ENCODE results near the gene TEX51.

The TEX51 gene

DNA sequence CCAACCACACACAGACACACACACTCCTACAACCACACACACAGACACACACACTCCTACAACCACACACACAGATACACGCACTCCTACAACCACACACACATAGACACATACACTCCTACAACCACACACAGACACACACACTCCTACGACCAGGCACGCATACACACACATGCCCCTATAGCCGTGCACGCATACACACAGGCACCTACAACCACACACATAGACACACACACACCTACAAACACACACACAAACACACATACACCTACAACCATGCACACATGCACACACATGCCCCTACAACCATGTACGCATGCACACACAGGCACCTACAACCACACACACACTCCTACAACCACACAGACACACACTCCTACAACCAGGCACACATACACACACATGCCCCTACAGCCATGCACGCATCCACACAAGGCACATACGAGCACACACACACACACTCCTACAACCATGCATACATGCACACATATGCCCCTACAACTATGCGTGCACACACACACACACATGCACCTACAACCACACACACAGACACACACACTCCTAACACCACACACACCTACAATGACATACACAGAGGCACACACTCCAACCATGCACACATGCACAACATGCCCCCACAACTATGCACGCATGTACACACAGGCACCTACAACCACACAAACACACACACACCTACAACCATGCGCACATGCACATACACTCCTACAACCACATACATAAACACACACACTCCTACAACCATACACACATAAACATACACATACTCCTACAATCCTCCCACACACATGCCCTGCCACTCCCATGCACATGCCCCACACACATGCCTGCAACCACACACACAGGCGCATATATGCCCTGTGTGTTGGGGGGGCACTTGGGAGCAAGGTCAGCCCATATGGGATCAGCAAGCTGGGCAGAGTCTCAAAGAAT is 19.1 kb upstream of the TEX51 start:
- DNase-seq = no peak

- no peak for DNase-seq
Measured at GRCh38 chr2:126880324-126880723, 18.4 kb upstream of the TEX51 start.

DNA sequence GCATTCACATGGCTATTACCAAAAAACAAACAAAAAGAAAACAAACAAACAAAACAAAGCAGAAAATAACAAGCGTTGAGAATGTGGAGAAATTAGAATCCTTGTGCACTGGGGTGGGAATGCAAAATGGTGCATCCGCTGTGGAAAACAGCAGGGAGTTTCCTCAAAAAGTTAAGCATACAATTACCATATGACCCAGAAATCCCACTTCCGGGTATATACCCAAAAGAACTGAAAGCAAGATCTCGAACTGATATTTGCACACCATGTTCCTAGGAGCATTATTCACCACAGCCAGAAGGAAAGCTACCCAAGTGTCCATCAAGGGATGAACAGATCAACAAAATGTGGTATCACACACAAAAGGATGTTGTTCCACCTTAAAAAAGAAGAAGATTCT is 17.9 kb upstream of the TEX51 start:
- no peak for DNase-seq

DNA sequence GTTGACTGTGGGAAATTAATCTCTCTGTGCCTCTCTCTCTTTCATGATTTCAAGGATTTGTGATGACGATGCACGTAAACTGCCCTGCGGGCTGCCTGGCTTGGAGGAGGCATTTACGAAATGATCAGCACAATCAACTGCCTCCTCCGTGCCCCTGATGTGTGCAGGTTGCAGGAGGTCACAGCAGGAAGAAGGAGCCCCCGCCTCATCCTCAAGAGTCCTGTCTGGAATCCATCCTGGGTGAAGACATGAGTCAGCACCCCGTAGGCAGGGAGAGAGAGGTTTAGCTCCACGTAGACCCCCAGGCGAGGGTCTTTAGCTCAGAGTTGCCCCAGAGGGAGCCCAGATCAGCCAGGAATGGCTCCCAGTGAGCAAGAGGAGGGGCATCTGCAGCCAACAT is 17.1 kb upstream of the TEX51 start:
- no peak for DNase-seq

GRCh38 chr2:126882181-126882580 is 16.5 kb upstream of the TEX51 start:
- DNase-seq = no peak

GRCh38 chr2:126882736-126883665 is 15.7 kb upstream of the TEX51 start:
- no peak for DNase-seq

GRCh38 chr2:126883666-126884040 is 15.0 kb upstream of the TEX51 start:
- DNase-seq = no peak

- no peak for DNase-seq
Measured at GRCh38 chr2:126884861-126885750, 13.6 kb upstream of the TEX51 start.

DNA sequence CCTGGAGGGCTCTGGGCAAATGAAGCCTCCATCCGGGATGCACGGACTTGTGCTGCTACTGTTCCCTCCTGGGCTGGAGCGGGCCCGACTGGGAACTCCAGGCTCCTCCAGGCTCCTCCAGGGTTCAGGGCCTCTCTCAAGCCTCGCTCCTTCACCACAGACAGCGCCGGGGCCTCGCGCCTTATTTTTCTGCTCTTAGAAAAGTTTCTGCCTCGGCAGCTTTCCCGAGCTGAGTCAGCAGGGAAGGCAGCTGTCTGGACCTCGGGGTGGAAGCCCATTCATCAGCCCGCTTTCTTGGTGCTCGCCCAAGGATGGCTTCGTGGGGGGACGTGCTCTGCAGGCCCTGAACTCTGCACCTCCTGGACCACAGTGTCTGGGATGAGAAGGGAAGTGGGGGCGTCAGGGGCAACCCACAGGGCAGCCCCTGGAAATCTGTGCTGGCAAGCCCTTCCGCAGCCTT is 12.9 kb upstream of the TEX51 start:
- DNase-seq = no peak

DNA sequence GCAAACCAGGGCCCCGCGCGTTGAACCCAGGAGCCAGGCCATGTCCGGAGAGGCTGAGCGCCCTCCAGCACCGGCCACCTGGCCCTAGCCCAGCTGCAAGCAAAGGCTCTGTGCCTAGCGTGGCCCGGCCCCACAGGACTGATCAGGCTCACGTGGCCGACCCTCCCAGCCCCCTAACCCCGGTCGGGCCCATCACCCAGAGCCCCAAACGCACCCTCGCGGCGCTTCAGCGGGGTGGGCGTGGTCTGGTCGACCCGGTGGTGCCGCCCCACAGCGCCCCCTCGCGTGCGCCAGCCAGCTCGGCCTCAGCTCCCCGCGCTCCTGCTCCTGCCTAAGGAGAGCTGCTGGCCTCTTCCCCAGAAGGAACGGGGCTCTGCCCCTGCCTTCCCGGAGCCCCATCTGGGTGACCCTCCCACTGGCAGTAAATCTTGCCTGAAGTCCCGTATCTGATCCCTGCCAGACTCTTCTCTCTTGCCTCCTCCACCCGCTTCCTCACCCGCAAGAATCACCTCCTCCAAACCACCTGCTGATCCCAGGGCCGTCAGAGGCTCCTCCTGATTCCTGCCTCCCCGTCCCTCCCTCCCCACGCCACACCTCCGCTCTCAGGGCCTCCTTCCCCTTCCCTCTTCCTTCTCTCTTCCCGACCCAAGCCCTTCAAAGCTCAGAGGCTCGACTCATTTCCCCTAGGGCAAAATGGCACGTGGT is 12.3 kb upstream of the TEX51 start:
- no peak for DNase-seq

GRCh38 chr2:126886916-126887280 is 11.8 kb upstream of the TEX51 start:
- DNase-seq = no peak

DNA sequence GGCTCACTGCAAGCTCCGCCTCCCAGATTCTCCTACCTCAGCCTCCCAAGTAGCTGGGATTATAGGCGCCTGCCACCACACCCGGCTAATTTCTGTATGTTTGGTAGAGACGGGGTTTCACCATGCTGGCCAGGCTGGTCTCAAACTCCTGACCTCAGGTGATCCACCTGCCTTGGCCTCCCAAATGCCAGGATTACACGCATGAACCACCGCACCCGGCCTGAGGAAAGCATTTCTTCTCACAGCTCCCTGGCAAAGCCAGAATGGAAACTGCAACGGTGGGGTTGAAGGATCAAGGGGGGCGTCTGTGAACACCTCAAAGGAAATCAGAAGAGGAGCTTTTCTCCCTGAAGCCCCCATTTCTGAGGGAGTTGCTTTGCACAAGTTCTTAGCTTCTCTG is 11.2 kb upstream of the TEX51 start:
- DNase-seq = no peak

GRCh38 chr2:126888046-126888445 is 10.6 kb upstream of the TEX51 start:
- no peak for DNase-seq

DNA sequence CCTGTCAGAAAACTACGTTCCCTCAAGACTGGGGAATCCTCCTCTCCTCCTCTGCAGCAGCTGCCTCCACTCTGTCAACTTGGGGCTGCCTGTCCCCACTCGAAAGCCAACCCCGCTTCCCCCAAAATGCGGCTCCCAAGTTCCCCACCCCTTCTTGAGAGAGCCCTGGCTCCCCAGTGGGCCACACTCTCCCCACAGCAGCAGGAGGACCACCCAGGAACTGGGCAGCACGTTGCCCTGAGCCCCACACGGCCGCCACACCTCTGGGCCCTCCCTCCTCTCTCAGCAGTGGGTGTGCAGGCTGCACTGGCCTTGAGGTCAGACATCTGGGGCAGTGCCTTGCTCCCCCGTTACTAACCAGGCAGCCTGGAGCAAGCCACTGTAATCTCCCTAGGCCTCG is 9.6 kb upstream of the TEX51 start:
- no peak for DNase-seq

DNA sequence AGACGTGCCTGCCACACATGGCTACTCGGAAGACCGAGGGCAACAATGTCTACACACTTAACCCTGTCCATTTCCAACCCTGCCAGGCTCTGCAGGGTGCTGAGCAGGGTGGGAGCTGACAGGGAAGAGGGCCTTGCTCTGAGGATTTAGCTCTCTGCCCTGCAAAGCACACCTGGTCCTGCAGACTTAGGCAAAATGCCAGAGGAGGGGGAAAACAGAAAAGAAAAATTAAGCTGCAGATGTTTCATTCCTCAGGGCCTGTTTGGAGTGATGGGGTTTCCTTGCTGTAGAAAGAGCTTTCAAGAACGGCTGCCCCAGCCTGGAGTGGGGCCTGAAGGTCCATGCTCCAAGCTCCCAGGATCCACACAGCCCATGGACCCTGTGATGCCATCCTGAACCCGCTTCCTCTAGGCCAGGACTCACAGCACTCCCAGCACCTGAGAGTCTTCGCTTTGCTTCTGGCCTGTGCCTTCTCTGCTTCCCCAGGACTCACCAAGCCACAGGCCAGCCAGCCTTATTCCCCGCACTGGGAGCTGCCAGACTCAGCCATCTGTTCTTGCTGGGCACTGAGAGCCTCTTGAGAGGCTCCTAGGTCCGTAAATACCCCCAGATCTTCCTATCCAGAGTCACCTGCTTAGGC is 9.1 kb upstream of the TEX51 start:
- no peak for DNase-seq

DNA sequence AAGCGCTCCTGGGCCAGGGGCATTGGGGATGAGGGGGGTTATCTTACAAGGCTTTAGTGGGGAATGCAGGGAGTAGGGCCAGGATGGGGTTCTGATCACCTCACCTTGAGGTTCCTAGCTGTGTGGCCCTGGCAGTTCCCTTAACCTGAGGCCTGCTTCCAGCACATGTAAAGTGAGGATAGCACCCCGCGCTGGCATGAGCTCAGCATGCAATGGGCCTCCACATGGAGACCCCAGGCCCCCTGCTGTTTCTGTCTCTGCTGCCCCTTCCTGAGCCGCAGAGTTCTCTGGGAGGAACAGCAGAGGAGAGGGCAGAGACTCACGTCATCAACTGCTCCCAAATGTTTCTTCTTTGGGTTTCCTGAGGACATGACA is 8.6 kb upstream of the TEX51 start:
- DNase-seq = no peak

GRCh38 chr2:126890551-126891450 is 7.9 kb upstream of the TEX51 start:
- DNase-seq = no peak

DNA sequence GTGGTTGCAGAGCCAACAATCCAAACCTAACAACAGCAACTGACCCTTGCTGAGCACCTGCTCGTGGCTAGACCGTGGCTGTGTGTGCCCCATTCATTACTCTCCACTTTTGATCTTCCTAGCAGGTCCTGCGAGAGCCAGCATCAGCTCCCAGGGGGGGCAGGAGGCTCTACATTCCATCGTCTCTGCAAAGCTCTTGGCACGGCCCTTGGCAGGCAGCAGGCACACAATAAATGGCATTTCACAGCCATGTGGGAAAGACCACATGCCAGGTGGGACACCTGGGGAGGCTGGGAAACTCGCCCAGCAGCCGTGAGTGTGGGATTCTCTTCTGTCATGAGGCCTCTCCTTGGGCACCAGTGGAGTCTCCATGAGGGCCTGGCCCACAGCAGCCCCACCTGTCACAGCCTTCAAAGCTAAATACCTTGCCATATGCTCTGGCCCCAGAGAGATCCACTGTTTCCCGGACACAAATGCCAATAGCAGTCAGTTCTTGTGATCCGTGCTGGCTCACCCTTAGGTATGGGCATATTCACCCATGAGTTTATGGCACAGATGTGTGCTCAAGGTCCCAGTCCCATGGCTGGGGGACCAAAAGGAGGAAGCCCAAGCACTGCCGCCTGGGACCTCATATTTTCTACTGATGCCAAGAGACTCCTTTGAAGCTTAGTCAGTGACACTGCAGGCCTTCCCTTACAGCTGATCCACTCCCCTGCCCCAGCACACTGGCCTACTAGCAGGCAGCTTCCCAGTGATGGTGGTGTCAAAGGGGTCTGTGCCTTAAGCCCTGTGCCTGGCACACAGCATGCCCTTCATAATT is 6.8 kb upstream of the TEX51 start:
- no peak for DNase-seq

DNA sequence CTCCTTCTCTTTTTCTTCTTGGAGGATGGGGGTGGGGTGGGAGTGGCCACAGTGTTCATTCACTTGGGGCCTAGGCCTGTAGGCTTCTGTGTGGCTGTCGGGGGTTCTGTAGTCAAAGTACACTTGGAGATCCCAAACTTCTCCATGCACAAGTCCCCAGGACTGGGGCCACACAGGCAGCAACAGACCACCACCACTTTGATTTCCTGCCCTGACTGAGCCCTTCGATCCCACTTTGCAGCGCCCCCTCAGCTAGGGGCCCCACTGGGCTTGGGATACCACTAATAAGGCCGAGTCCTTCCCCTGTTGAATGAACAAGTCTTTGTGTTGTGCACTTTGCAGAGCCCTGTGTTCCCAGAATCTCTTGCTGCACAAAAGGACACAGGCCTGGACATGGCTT is 5.5 kb upstream of the TEX51 start:
- no peak for DNase-seq

GRCh38 chr2:126893606-126894005 is 5.1 kb upstream of the TEX51 start:
- no peak for DNase-seq

Data from CD4-positive, alpha-beta T cell treated with Interleukin-15 for 1 hour (primary cell).